A549 (cell line): ENCODE measurements around the gene KLF2. TPM values are rescaled to one million over a fixed set of nuclear protein-coding genes. Genes with fewer than 3 reads are reported as not detected.
A peak's percentile ranks its signal among the peaks of the same experiment; 100 is the strongest.

Experiments
- ATAC-seq, 2 experiments: fragments of 200-7000 bp in 1 of 2; fragments of >200 bp in 1 of 2; cut with Nextera tagmentation in 1 of 2; cut with Tn5 transposase in 1 of 2; 3 replicates each; pipeline versions ENCODE4 v1.8.0 to v1.9.1; 2018 to 2020; ENCODE audit warnings: mild to moderate bottlenecking in 1 of 2, moderate library complexity in 1 of 2
- CTCF ChIA-PET: fragments of 300-600 bp; sonication (Branson Sonifier 250); formaldehyde crosslinking; extraction: SDS; loops from one replicate; lab custom pipeline; 2021; ENCODE audit warnings: antibody characterized with exemption, inconsistent platforms; lab: Yijun Ruan, JAX
- POLR2A ChIA-PET: fragments of 350-600 bp; formaldehyde crosslinking; extraction: SDS; loops from one replicate; lab custom pipeline; 2021; ENCODE audit warnings: antibody characterized with exemption, inconsistent platforms; lab: Yijun Ruan, JAX
- DNase-seq, 2 experiments: peaks; one replicate each; pipeline versions ENCODE4 v3.0.0 to v3.0.0-alpha.2; 2011 to 2016; ENCODE audit warnings: low read depth in 1 of 2, low spot score in 1 of 2
- FAIRE-seq: peaks from 2 replicates; lab custom pipeline; 2011; peaks lifted over from hg19 to GRCh38; lab: Jason Lieb, UNC
- H3K27ac ChIP-seq, 2 experiments: fragments of >200 bp; sonication (Bioruptor Twin); formaldehyde crosslinking; 3 replicates each; pipeline ENCODE4 v1.5.1; 2016 to 2017
- H3K4me1 ChIP-seq: fragments of >200 bp; sonication (Bioruptor Twin); formaldehyde crosslinking; 3 replicates; pipeline ENCODE4 v1.6.1; 2016
- H3K4me2 ChIP-seq: fragments of >200 bp; sonication (Bioruptor Twin); formaldehyde crosslinking; 3 replicates; pipeline ENCODE4 v1.6.1; 2016
- H3K4me3 ChIP-seq: fragments of >200 bp; sonication (Bioruptor Twin); formaldehyde crosslinking; 3 replicates; pipeline ENCODE4 v1.5.1; 2016
- H3K9me3 ChIP-seq: fragments of >200 bp; sonication (Bioruptor Twin); formaldehyde crosslinking; 3 replicates; pipeline ENCODE4 v1.6.1; 2016
- BHLHE40 ChIP-seq: IDR thresholded peaks from 2 replicates; pipeline ENCODE4 v1.6.1; 2012; ENCODE audit warnings: low read depth, low read length, inconsistent platforms
- CBX8 ChIP-seq: fragments of 200-600 bp; sonication (generic); IDR thresholded peaks from 2 replicates; pipeline ENCODE4 v1.6.1; 2016
- EHF ChIP-seq: fragments of 250-450 bp; sonication (Bioruptor Pico); IDR thresholded peaks from 2 replicates; pipeline ENCODE4 v1.5.0; 2020; ENCODE audit warnings: mild to moderate bottlenecking
- EHMT2 ChIP-seq: fragments of 200-600 bp; sonication (generic); IDR thresholded peaks from 2 replicates; pipeline ENCODE4 v1.6.1; 2016; ENCODE audit warnings: antibody characterized with exemption, low read depth, mild to moderate bottlenecking, moderate library complexity
- FOSB ChIP-seq: fragments of 250-450 bp; sonication (Bioruptor Pico); IDR thresholded peaks from 2 replicates; pipeline ENCODE4 v1.5.0; 2020; ENCODE audit warnings: mild to moderate bottlenecking, moderate library complexity
- FOSL2 ChIP-seq, 2 experiments: fragments of 450-650 bp in 1 of 2; fragments of >200 bp in 1 of 2; sonication (Bioruptor Twin) in 1 of 2; formaldehyde crosslinking; IDR thresholded peaks; 2 replicates each; pipeline versions ENCODE4 v1.5.0 to v1.6.1; 2016 to 2020; ENCODE audit warnings: mild to moderate bottlenecking in 1 of 2, moderate library complexity in 1 of 2
- HEYL ChIP-seq: fragments of 250-450 bp; sonication (Bioruptor Pico); IDR thresholded peaks from 2 replicates; pipeline ENCODE4 v1.8.0; 2021; ENCODE audit warnings: mild to moderate bottlenecking, moderate library complexity
- HOXB5 ChIP-seq: fragments of 250-450 bp; sonication (Bioruptor Pico); IDR thresholded peaks from 2 replicates; pipeline ENCODE4 v1.5.0; 2020; ENCODE audit warnings: mild to moderate bottlenecking, moderate library complexity
- JUN ChIP-seq, 2 experiments: fragments of >200 bp; sonication (Bioruptor Twin); formaldehyde crosslinking; IDR thresholded peaks; 2 replicates in 1 of 2; 3 replicates in 1 of 2; pipeline ENCODE4 v1.6.1; 2016 to 2017
- JUNB ChIP-seq: fragments of >200 bp; sonication (Bioruptor Twin); formaldehyde crosslinking; IDR thresholded peaks from 2 replicates; pipeline ENCODE4 v1.6.1; 2016
- MAZ ChIP-seq: fragments of 150-350 bp; IDR thresholded peaks from 2 replicates; pipeline ENCODE4 v1.6.1; 2014; ENCODE audit warnings: antibody characterized with exemption, low read depth, low read length, borderline replicate concordance
- PHF8 ChIP-seq: fragments of 200-600 bp; sonication (generic); IDR thresholded peaks from 2 replicates; pipeline ENCODE4 v1.6.1; 2016; ENCODE audit warnings: low read depth, mild to moderate bottlenecking, antibody characterized with exemption, moderate library complexity, borderline replicate concordance
- RARB ChIP-seq: fragments of 250-450 bp; sonication (Bioruptor Pico); IDR thresholded peaks from 2 replicates; pipeline ENCODE4 v1.8.0; 2021; ENCODE audit warnings: mild to moderate bottlenecking, moderate library complexity
- RNF2 ChIP-seq: fragments of 200-600 bp; sonication (generic); IDR thresholded peaks from 2 replicates; pipeline ENCODE4 v1.6.1; 2016; ENCODE audit warnings: low read depth, mild to moderate bottlenecking, antibody characterized with exemption, moderate library complexity, borderline replicate concordance
- SMC3 ChIP-seq: fragments of >200 bp; sonication (Bioruptor Twin); formaldehyde crosslinking; IDR thresholded peaks from 3 replicates; pipeline ENCODE4 v1.6.1; 2018; ENCODE audit warnings: inconsistent platforms
- ZNF302 ChIP-seq: fragments of 250-450 bp; sonication (Bioruptor Pico); IDR thresholded peaks from 2 replicates; pipeline ENCODE4 v1.9.0; 2021; ENCODE audit warnings: inconsistent platforms, mild to moderate bottlenecking, moderate library complexity
- ZSCAN20 ChIP-seq: fragments of 250-450 bp; sonication (Bioruptor Pico); IDR thresholded peaks from 2 replicates; pipeline ENCODE4 v1.8.0; 2022; ENCODE audit warnings: mild to moderate bottlenecking, moderate library complexity
- WGBS: methylation state at CpG from one replicate; pipeline ENCODE4 v1.1.6; 2017; ENCODE audit errors: missing lambda C conversion rate; 5-methylcytosine and 5-hydroxymethylcytosine counted together
- polyA plus RNA-seq, 4 experiments: library from polyadenylated mRNA; depleted of rRNA in 3 of 4; stranded (reverse); fragments of >200 nt; fragmentation: RNase III in 1 of 4; extraction: RNeasy Plus Mini Kit Qiagen cat#74134 plus additional on column Dnase treatment in 1 of 4; gene quantifications; 2 replicates in 3 of 4; 3 replicates in 1 of 4; pipeline ENCODE4 v1.2.3, GENCODE V29; 2011 to 2017
- TF ChIP-seq, protein P1 (sequence below): fragments of 200-600 bp; sonication (generic); IDR thresholded peaks from 2 replicates; pipeline ENCODE4 v1.6.1; 2016; ENCODE audit warnings: antibody characterized with exemption, mild to moderate bottlenecking, moderate library complexity
- TF ChIP-seq, protein P2 (sequence below): fragments of >200 bp; sonication (Bioruptor Twin); formaldehyde crosslinking; IDR thresholded peaks from 3 replicates; pipeline ENCODE4 v1.6.1; 2016
- TF ChIP-seq, protein P3 (sequence below): fragments of 450-650 bp; IDR thresholded peaks from 2 replicates; pipeline ENCODE4 v1.6.1; 2014; ENCODE audit warnings: antibody characterized with exemption
- TF ChIP-seq, protein P4 (sequence below): fragments of >200 bp; sonication (Bioruptor Twin); formaldehyde crosslinking; IDR thresholded peaks from 3 replicates; pipeline ENCODE4 v1.5.1; 2016

The KLF2 gene
- polyA plus RNA-seq, 2 of the 4 experiments (the other 2 are of a cell fraction), result 3.4 to 6.9 TPM

DNA sequence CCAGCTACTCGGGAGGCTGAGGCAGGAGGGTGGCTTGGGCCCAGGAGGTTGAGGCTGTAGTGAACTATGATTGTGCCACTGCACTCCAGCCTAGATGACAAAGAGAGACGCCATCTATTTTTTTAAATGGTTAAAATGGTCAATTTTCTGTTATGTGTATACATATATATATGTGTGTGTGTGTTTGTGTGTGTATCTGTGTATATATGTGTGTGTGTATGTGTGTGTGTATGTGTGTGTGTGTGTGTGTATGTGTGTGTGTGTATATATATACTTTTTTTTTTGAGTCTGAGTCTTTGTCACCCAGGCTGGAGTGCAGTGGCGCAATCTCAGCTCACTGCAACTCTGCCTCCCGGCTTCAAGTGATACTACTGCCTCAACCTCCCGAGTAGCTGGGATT is 42.9 kb upstream of the KLF2 start:
- ChIA-PET POLR2A (no interaction called here), CTCF (interaction anchor here (2.0 kb wide), 1 partner anchor 34 kb away, joined by 8 read pairs; no protein-coding TSS in a partner anchor)
- Histone ChIP-seq H3K4me2 (no peak overlapping the region), H3K4me1 (peaks cover 21% of the 10 kb centered on the region), H3K27ac (no peak overlapping the region), H3K9me3 (no peaks in the 10 kb centered on the region), H3K4me3 (no peak overlapping the region)
- no peak for TF ChIP-seq MAZ
- no peak for TF ChIP-seq RNF2
- TF ChIP-seq, protein P1, sequence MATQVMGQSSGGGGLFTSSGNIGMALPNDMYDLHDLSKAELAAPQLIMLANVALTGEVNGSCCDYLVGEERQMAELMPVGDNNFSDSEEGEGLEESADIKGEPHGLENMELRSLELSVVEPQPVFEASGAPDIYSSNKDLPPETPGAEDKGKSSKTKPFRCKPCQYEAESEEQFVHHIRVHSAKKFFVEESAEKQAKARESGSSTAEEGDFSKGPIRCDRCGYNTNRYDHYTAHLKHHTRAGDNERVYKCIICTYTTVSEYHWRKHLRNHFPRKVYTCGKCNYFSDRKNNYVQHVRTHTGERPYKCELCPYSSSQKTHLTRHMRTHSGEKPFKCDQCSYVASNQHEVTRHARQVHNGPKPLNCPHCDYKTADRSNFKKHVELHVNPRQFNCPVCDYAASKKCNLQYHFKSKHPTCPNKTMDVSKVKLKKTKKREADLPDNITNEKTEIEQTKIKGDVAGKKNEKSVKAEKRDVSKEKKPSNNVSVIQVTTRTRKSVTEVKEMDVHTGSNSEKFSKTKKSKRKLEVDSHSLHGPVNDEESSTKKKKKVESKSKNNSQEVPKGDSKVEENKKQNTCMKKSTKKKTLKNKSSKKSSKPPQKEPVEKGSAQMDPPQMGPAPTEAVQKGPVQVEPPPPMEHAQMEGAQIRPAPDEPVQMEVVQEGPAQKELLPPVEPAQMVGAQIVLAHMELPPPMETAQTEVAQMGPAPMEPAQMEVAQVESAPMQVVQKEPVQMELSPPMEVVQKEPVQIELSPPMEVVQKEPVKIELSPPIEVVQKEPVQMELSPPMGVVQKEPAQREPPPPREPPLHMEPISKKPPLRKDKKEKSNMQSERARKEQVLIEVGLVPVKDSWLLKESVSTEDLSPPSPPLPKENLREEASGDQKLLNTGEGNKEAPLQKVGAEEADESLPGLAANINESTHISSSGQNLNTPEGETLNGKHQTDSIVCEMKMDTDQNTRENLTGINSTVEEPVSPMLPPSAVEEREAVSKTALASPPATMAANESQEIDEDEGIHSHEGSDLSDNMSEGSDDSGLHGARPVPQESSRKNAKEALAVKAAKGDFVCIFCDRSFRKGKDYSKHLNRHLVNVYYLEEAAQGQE, result no peak
- no peak for ATAC-seq
- no peak for DNase-seq
- no peak for FAIRE-seq
- WGBS, result 95% methylated on average over 5 of the region's 5 CpGs

DNA sequence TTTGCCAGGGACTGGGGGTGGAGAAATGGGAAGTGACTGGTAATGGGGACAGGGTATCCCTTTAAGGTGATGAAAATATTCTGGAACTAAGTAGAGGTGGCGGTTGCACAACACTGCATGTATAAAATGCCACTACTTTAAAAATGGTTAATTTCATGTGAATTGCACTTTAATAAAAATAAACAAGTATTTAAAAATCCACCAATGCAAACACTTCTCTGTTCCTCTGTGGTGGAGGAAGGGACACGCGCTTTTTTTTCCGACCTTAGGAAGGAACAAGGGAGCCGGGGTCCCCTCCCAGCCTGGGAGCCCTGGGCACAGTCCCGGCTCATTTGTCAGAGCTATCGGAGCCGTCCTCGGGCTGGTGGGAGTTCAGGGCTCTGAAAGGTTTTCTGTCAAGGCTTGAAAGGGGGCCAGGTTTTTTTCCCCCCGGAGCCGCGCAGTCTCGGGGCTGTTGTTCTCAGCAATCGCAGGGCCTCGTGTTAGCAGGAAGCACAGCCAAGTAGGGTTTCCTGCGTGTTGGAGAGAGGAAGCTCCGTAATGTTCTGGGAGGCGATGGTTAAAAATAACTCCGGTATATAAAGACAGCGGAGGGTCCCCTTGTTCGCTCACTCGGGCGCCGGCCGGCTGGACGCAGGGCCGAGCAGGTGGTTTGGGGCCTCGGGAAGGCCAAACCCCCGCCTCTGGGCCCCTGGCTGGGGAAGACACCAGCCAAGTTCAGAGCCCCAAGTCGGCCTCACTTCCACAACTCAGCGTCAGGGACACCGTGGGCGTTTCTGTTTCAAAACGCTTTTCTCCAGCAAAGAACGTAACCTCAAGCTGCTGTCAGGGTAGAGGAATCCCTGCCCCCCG is 41.2 kb upstream of the KLF2 start:
- no peak overlapping the region for H3K4me2 ChIP-seq
- no peak for ATAC-seq
- ChIA-PET CTCF (interaction anchor here (1.6 kb wide), 1 partner anchor 36 kb away, joined by 9 read pairs; no protein-coding TSS in a partner anchor), POLR2A (no interaction called here)
- no peak overlapping the region for H3K4me3 ChIP-seq
- FAIRE-seq, result no peak
- H3K27ac ChIP-seq, result 0 out of 6 replicates have a peak overlapping the region, but pooled peaks of 1 of the 2 experiments have one; percentile 18
- 89% methylated on average over 31 of the region's 36 CpGs for WGBS
- no peak for DNase-seq
- no peaks in the 10 kb centered on the region for H3K9me3 ChIP-seq
- TF ChIP-seq FOSB (CRISPR knock-in tag) (no peak), EHF (CRISPR knock-in tag) (no peak), RARB (CRISPR knock-in tag) (no peak), EHMT2 (no peak), SMC3 (no peak), FOSL2 (IDR thresholded peaks at IDR 0.05) (no peak), FOSL2 (CRISPR knock-in tag; IDR thresholded peaks at IDR 0.05) (no peak), BHLHE40 (no peak), CBX8 (no peak), ZNF302 (CRISPR knock-in tag) (no peak), JUNB (no peak), PHF8 (no peak), HOXB5 (no peak), MAZ (no peak), ZSCAN20 (CRISPR knock-in tag) (no peak), JUN (IDR thresholded peaks at IDR 0.05) (no peak), HEYL (no peak)
- TF ChIP-seq, protein P2, sequence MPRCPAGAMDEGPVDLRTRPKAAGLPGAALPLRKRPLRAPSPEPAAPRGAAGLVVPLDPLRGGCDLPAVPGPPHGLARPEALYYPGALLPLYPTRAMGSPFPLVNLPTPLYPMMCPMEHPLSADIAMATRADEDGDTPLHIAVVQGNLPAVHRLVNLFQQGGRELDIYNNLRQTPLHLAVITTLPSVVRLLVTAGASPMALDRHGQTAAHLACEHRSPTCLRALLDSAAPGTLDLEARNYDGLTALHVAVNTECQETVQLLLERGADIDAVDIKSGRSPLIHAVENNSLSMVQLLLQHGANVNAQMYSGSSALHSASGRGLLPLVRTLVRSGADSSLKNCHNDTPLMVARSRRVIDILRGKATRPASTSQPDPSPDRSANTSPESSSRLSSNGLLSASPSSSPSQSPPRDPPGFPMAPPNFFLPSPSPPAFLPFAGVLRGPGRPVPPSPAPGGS, result no peak
- TF ChIP-seq, protein P3, sequence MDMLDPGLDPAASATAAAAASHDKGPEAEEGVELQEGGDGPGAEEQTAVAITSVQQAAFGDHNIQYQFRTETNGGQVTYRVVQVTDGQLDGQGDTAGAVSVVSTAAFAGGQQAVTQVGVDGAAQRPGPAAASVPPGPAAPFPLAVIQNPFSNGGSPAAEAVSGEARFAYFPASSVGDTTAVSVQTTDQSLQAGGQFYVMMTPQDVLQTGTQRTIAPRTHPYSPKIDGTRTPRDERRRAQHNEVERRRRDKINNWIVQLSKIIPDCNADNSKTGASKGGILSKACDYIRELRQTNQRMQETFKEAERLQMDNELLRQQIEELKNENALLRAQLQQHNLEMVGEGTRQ, result no peak
- TF ChIP-seq, protein P4, sequence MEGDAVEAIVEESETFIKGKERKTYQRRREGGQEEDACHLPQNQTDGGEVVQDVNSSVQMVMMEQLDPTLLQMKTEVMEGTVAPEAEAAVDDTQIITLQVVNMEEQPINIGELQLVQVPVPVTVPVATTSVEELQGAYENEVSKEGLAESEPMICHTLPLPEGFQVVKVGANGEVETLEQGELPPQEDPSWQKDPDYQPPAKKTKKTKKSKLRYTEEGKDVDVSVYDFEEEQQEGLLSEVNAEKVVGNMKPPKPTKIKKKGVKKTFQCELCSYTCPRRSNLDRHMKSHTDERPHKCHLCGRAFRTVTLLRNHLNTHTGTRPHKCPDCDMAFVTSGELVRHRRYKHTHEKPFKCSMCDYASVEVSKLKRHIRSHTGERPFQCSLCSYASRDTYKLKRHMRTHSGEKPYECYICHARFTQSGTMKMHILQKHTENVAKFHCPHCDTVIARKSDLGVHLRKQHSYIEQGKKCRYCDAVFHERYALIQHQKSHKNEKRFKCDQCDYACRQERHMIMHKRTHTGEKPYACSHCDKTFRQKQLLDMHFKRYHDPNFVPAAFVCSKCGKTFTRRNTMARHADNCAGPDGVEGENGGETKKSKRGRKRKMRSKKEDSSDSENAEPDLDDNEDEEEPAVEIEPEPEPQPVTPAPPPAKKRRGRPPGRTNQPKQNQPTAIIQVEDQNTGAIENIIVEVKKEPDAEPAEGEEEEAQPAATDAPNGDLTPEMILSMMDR, result no peak
- H3K4me1 ChIP-seq, result peaks cover 16% of the 10 kb centered on the region
